ENCODE data around the gene TOR3A. TPM values are rescaled to one million over a fixed set of nuclear protein-coding genes. Genes with fewer than 3 reads are reported as not detected.

TOR3A gene
- total RNA-seq, 1 donor from 2014 or later = 14.5 TPM

- DNase-seq (ENCODE audit: low read depth) (peak; percentile 55), FAIRE-seq (no peak)
- no peak overlapping the region for H3K27ac Mint-ChIP-seq (ENCODE audit: unreplicated experiment)
- no peaks in the 10 kb centered on the region for H3K27me3 Mint-ChIP-seq (ENCODE audit: low read depth, unreplicated experiment)
- Histone ChIP-seq H3K4me3 (ENCODE audit: insufficient read depth, low read depth, low read length) (no peak overlapping the region), H3K9ac (ENCODE audit: low read length) (no peak overlapping the region), H3K4me2 (ENCODE audit: low read length) (no peak overlapping the region), H3K27ac (ENCODE audit: low read depth, low read length) (no peak overlapping the region), H3K4me1 (ENCODE audit: insufficient read depth, low read length) (peaks cover 21% of the 10 kb centered on the region), H3K36me3 (ENCODE audit: insufficient read depth, low read length) (no peaks in the 10 kb centered on the region), H2AFZ (ENCODE audit: low read depth, low read length) (no peak overlapping the region), H3K9me3 (ENCODE audit: insufficient read depth, low read depth, low read length) (no peaks in the 10 kb centered on the region), H4K20me1 (ENCODE audit: insufficient read depth, low read length) (peaks cover 7% of the 10 kb centered on the region), H3K79me2 (ENCODE audit: insufficient read depth, low read length) (peaks cover 11% of the 10 kb centered on the region), H3K27me3 (ENCODE audit: insufficient read depth, low read length) (no peaks in the 10 kb centered on the region)
- peaks cover 20% of the 10 kb centered on the region for H3K4me1 Mint-ChIP-seq (ENCODE audit: low read depth, unreplicated experiment)
- no peaks in the 10 kb centered on the region for H3K36me3 Mint-ChIP-seq (ENCODE audit: low read depth, unreplicated experiment)
- no peak overlapping the region for H3K4me3 Mint-ChIP-seq (ENCODE audit: unreplicated experiment)
- TF ChIP-seq, protein P1, sequence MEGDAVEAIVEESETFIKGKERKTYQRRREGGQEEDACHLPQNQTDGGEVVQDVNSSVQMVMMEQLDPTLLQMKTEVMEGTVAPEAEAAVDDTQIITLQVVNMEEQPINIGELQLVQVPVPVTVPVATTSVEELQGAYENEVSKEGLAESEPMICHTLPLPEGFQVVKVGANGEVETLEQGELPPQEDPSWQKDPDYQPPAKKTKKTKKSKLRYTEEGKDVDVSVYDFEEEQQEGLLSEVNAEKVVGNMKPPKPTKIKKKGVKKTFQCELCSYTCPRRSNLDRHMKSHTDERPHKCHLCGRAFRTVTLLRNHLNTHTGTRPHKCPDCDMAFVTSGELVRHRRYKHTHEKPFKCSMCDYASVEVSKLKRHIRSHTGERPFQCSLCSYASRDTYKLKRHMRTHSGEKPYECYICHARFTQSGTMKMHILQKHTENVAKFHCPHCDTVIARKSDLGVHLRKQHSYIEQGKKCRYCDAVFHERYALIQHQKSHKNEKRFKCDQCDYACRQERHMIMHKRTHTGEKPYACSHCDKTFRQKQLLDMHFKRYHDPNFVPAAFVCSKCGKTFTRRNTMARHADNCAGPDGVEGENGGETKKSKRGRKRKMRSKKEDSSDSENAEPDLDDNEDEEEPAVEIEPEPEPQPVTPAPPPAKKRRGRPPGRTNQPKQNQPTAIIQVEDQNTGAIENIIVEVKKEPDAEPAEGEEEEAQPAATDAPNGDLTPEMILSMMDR (IDR thresholded peaks at IDR 0.05; ENCODE audit: insufficient read depth, low read depth, low read length) = peak; percentile 82
- no peak for TF ChIP-seq EZH2 (IDR thresholded peaks at IDR 0.05; ENCODE audit: insufficient read depth, low read length)
- H3K9me3 Mint-ChIP-seq (ENCODE audit: unreplicated experiment) = no peaks in the 10 kb centered on the region
These were observed 2.6 kb upstream of the TOR3A start for GRCh38 chr1:179079113-179079761.

DNA sequence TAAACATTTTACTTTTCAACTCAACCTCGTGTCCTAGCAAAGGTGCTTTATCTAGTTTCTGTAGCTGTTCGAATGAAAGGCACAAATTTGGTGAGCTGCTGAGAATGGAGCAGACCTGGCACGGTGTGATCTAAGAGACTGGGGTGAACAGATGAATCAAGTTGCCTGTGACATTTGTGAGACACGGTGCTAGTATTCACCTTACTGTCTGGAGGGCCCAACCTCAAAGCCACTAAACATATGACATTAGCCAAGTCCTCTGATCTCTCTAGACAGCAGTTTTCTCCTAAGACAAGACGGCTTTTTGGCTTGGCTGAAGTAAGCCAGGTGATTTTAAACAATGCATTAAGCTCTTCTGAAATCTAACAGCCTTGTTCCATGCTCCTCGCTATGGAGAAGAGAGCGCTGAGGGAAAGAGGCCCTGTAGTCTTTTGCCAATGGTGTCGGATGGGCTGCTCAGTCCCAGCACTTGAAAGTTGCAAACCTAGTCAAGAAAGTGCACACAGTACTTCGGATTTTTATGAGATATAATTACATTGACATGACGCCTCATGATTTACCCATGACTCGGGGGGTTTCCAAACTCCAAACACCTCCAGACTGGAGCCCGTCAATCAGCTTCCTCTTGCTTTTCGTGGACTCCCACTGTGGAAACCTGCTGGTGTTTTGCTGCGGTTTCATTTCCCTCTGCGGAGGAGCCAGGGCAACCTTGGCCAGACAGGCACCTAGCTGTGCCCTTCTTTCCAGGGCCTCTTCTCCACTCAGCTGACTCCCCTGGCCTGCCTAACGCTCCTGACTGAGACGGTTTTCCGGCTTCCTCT lies 794 bp upstream of the TOR3A start:
- Histone ChIP-seq H3K4me1 (ENCODE audit: insufficient read depth, low read length) (peaks cover 21% of the 10 kb centered on the region), H2AFZ (ENCODE audit: low read depth, low read length) (peak overlapping the region; percentile 78), H3K4me2 (ENCODE audit: low read length) (peak overlapping the region; percentile 90), H3K36me3 (ENCODE audit: insufficient read depth, low read length) (peaks cover 2% of the 10 kb centered on the region), H3K79me2 (ENCODE audit: insufficient read depth, low read length) (peaks cover 17% of the 10 kb centered on the region), H3K27ac (ENCODE audit: low read depth, low read length) (peak overlapping the region; percentile 59), H3K9me3 (ENCODE audit: insufficient read depth, low read depth, low read length) (no peaks in the 10 kb centered on the region), H3K9ac (ENCODE audit: low read length) (peak overlapping the region; percentile 90), H4K20me1 (ENCODE audit: insufficient read depth, low read length) (peaks cover 14% of the 10 kb centered on the region), H3K27me3 (ENCODE audit: insufficient read depth, low read length) (no peaks in the 10 kb centered on the region), H3K4me3 (ENCODE audit: insufficient read depth, low read depth, low read length) (peak overlapping the region; percentile 76)
- Mint-ChIP-seq H3K4me3 (ENCODE audit: unreplicated experiment) (peak overlapping the region; percentile 81), H3K36me3 (ENCODE audit: low read depth, unreplicated experiment) (no peaks in the 10 kb centered on the region), H3K9me3 (ENCODE audit: unreplicated experiment) (no peaks in the 10 kb centered on the region), H3K27ac (ENCODE audit: unreplicated experiment) (peak overlapping the region; percentile 50), H3K27me3 (ENCODE audit: low read depth, unreplicated experiment) (no peaks in the 10 kb centered on the region), H3K4me1 (ENCODE audit: low read depth, unreplicated experiment) (peaks cover 19% of the 10 kb centered on the region)
- FAIRE-seq (no peak), DNase-seq (ENCODE audit: low read depth) (no peak)
- TF ChIP-seq, protein P1 (IDR thresholded peaks at IDR 0.05; ENCODE audit: insufficient read depth, low read depth, low read length) = no peak
- TF ChIP-seq EZH2 (IDR thresholded peaks at IDR 0.05; ENCODE audit: insufficient read depth, low read length) = no peak
